Thyroid gland (tissue), 4 donors: ENCODE measurements around the gene CISD3.

Experiments used
- CTCF ChIP-seq, 6 experiments: fragments of 200-600 bp in 3 of 6; fragments of 450-650 bp in 3 of 6; sonication (generic) in 3 of 6; IDR thresholded peaks; one replicate each; pipeline ENCODE4 v1.5.1; 2016 to 2019; ENCODE audit warnings: antibody characterized with exemption in 6 of 6, mild to moderate bottlenecking in 2 of 6, inconsistent platforms in 1 of 6, moderate library complexity in 1 of 6
- POLR2A ChIP-seq, 2 donors: fragments of 450-650 bp; IDR thresholded peaks; one replicate each; pipeline ENCODE4 v1.6.1; 2017; ENCODE audit warnings: antibody characterized with exemption in 2 of 2, mild to moderate bottlenecking in 2 of 2, moderate library complexity in 1 of 2

DNA sequence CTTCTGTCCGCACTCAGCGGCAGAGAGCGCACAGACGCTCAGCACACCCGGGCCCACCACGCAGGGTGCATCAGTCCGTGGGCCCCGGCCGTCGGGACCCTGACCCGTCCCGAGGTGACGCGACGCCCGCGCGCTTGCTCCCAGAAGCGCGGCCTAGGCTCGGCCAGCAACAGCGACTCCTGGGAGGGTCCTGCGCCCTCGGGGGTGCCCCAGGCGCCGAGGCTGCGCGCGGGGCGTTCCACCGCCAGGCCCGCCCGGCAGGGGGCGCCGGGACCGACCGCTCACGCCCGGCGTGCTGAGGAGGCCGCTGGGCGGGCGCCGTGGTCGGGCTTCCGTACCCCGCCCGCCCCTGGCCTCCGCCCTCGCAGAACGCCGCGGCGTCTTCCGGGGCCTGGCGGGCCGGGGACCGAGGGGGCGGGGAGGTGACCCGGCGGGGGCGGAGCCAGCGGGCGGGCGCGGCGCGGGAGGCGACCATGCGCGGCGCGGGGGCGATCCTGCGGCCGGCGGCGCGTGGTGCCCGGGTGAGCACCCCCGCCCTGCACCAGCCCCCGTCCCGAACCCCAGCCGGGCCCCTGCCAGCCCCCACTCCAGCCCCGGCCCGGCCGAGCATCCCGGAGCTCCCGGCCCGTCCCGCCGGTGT is at the start of gene CISD3:
- TF ChIP-seq CTCF (IDR thresholded peaks at IDR 0.05), result peak in 5 of 6 experiments; percentile 30 to 96 (median 94)
- TF ChIP-seq POLR2A (IDR thresholded peaks at IDR 0.05), result peak in 1 of 2 donors; percentile 48
